ENCODE data around the gene SLC37A4.

The SLC37A4 gene

GRCh38 chr11:119015054-119015611, 15.5 kb downstream of the SLC37A4 start:
- no peaks in the 10 kb centered on the region for H3K27me3 ChIP-seq (ENCODE audit: control insufficient read depth in 1 of 2, insufficient read depth in 2 of 2, low read length in 2 of 2)
- H3K9me3 ChIP-seq (ENCODE audit: low read length): no peaks in the 10 kb centered on the region
- peaks cover 28% of the 10 kb centered on the region for H3K4me1 ChIP-seq (ENCODE audit: insufficient read depth, low read length)
- no peak overlapping the region for H3K4me3 ChIP-seq (ENCODE audit: low read depth in 1 of 2, low read length in 2 of 2)
- no peak overlapping the region for H3K27ac ChIP-seq (ENCODE audit: low read depth, low read length)
- H3K9ac ChIP-seq (ENCODE audit: low read length): no peak overlapping the region
- peaks cover 66% of the 10 kb centered on the region for H3K36me3 ChIP-seq (ENCODE audit: insufficient read depth, low read length)

DNA sequence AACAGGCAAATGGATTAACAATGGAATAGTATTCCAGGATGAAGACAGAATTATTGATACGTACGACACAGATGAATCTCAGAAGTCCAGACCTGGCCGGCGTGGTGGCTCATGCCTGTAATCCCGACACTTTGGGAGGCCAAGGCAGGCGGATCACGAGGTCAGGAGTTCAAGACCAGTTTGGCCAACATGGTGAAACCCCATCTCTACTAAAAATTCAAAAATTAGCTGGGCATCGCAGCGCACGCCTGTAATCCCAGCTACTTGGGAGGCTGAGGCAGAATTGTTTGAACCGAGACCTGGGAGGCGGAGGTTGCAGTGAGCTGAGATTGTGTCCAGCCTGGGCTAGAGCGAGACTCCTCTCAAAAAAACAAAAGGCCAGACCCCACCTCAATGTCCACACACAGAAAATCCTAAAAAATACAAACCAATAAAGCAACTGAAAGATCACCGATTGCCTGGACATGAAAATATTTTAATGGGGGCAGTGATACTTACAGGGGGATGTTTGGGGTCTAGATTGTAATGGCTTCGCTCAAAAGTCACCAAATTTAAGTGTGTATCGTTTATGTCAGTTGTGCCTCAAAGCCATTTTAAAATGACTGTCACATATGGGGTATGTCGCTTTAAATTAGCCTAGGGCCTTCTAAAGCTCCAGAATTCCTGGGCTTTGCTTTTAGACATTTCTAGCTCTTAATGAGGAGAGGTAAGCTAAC, 16.3 kb downstream of the SLC37A4 start:
- H3K9ac ChIP-seq (ENCODE audit: low read length): no peak overlapping the region
- H3K9me3 ChIP-seq (ENCODE audit: low read length): no peaks in the 10 kb centered on the region
- no peak overlapping the region for H3K4me3 ChIP-seq (ENCODE audit: low read depth in 1 of 2, low read length in 2 of 2)
- peaks cover 74% of the 10 kb centered on the region for H3K36me3 ChIP-seq (ENCODE audit: insufficient read depth, low read length)
- no peak overlapping the region for H3K27ac ChIP-seq (ENCODE audit: low read depth, low read length)
- no peaks in the 10 kb centered on the region for H3K27me3 ChIP-seq (ENCODE audit: control insufficient read depth in 1 of 2, insufficient read depth in 2 of 2, low read length in 2 of 2)
- H3K4me1 ChIP-seq (ENCODE audit: insufficient read depth, low read length): peaks cover 20% of the 10 kb centered on the region

DNA sequence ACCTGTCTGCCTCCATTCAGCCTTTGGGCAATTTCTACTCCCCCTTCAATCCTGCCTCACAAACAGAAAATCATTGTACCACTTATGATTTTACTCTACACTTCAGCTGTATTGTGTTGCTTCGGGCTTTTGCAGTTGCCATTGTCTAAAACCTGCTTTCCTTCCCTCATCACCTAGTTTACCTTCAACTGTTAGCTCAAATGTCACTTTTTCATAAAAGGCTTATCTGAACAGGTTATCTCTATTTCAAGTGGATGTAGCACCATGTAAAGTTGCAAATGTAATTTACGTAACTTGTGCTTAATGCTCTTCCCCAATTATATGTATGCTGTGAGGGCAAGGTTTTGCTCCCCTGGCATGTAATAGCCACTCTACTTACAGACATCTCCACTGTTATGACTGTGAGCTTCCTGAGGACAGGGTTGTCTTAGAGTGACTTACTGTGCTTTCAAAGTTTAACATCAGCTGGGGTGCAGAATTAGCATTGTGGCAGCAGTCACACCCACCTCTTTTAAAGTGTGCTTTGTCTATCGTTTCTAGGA, 18.0 kb downstream of the SLC37A4 start:
- Histone ChIP-seq H3K4me3 (ENCODE audit: low read depth in 1 of 2, low read length in 2 of 2) (no peak overlapping the region), H3K27ac (ENCODE audit: low read depth, low read length) (no peak overlapping the region), H3K4me1 (ENCODE audit: insufficient read depth, low read length) (peaks cover 19% of the 10 kb centered on the region), H3K36me3 (ENCODE audit: insufficient read depth, low read length) (peaks cover 76% of the 10 kb centered on the region), H3K9ac (ENCODE audit: low read length) (no peak overlapping the region), H3K27me3 (ENCODE audit: control insufficient read depth in 1 of 2, insufficient read depth in 2 of 2, low read length in 2 of 2) (no peaks in the 10 kb centered on the region), H3K9me3 (ENCODE audit: low read length) (no peaks in the 10 kb centered on the region)

DNA sequence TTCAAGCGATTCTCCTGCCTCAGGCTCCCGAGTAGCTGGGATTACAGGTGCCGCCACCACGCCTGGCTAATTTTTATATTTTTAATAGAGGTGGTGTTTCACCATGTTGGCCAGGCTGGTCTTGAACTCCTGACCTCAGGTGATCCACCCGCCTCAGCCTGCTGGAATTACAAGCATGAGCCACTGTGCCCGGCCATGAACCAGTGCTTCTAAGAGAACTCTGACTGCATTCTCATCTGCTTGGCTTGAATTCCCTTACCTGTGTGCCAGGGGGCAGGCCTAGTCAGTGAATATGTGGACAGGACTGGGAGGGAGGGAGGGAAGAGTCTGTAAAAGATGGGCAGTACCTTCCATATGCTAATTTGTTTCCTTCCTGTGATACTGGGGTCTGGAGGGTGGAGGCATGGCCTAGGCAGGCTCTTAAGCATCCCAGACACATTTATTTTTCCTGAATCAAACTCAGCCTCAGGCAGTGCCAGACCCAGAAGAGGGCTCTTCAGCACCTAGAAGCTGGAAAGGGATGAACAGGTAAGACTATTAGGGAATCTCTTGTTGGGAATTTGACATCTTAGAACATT, 19.1 kb downstream of the SLC37A4 start:
- H3K4me3 ChIP-seq (ENCODE audit: low read depth in 1 of 2, low read length in 2 of 2): no peak overlapping the region
- no peaks in the 10 kb centered on the region for H3K27me3 ChIP-seq (ENCODE audit: control insufficient read depth in 1 of 2, insufficient read depth in 2 of 2, low read length in 2 of 2)
- no peak overlapping the region for H3K27ac ChIP-seq (ENCODE audit: low read depth, low read length)
- H3K9ac ChIP-seq (ENCODE audit: low read length): no peak overlapping the region
- peaks cover 8% of the 10 kb centered on the region for H3K4me1 ChIP-seq (ENCODE audit: insufficient read depth, low read length)
- no peaks in the 10 kb centered on the region for H3K9me3 ChIP-seq (ENCODE audit: low read length)
- peaks cover 80% of the 10 kb centered on the region for H3K36me3 ChIP-seq (ENCODE audit: insufficient read depth, low read length)

DNA sequence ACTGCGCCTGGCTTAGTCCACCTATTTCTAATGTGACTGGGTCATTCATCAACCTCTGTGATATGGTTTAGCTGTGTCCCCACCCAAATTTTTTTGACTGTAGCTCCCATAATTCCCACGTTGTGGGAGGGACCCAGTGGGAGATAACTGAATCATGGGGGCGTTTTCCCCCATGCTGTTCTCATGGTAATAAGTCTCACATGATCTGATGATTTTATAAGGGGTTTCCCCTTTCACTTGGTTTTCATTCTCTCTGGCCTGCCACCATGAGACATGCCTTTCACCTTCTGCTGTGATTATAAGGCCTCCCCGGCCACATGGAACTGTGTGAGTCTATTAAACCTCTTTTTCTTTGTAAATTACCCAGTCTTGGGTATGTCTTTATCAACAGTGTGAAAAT, 24.0 kb downstream of the SLC37A4 start:
- Histone ChIP-seq H3K9ac (ENCODE audit: low read length) (no peak overlapping the region), H3K4me1 (ENCODE audit: insufficient read depth, low read length) (no peaks in the 10 kb centered on the region), H3K27me3 (ENCODE audit: control insufficient read depth in 1 of 2, insufficient read depth in 2 of 2, low read length in 2 of 2) (no peaks in the 10 kb centered on the region), H3K9me3 (ENCODE audit: low read length) (no peaks in the 10 kb centered on the region), H3K4me3 (ENCODE audit: low read depth in 1 of 2, low read length in 2 of 2) (no peak overlapping the region), H3K27ac (ENCODE audit: low read depth, low read length) (no peak overlapping the region), H3K36me3 (ENCODE audit: insufficient read depth, low read length) (peaks cover 44% of the 10 kb centered on the region)

- peaks cover 17% of the 10 kb centered on the region for H3K36me3 ChIP-seq (ENCODE audit: insufficient read depth, low read length)
- H3K9me3 ChIP-seq (ENCODE audit: low read length): no peaks in the 10 kb centered on the region
- no peak overlapping the region for H3K4me3 ChIP-seq (ENCODE audit: low read depth in 1 of 2, low read length in 2 of 2)
- H3K27me3 ChIP-seq (ENCODE audit: control insufficient read depth in 1 of 2, insufficient read depth in 2 of 2, low read length in 2 of 2): no peaks in the 10 kb centered on the region
- no peak overlapping the region for H3K9ac ChIP-seq (ENCODE audit: low read length)
- H3K4me1 ChIP-seq (ENCODE audit: insufficient read depth, low read length): peaks cover 18% of the 10 kb centered on the region
- H3K27ac ChIP-seq (ENCODE audit: low read depth, low read length): no peak overlapping the region
Observed at GRCh38 chr11:119000906-119001305, 29.8 kb downstream of the SLC37A4 start.

- H3K36me3 ChIP-seq (ENCODE audit: insufficient read depth, low read length): peaks cover 17% of the 10 kb centered on the region
- H3K4me3 ChIP-seq (ENCODE audit: low read depth in 1 of 2, low read length in 2 of 2): peak overlapping the region; percentile 75 to 99
- H3K27ac ChIP-seq (ENCODE audit: low read depth, low read length): no peak overlapping the region
- H3K27me3 ChIP-seq (ENCODE audit: control insufficient read depth in 1 of 2, insufficient read depth in 2 of 2, low read length in 2 of 2): no peaks in the 10 kb centered on the region
- peak overlapping the region; percentile 71 for H3K9ac ChIP-seq (ENCODE audit: low read length)
- H3K9me3 ChIP-seq (ENCODE audit: low read length): no peaks in the 10 kb centered on the region
- peaks cover 18% of the 10 kb centered on the region for H3K4me1 ChIP-seq (ENCODE audit: insufficient read depth, low read length)
Observed at GRCh38 chr11:118998822-118999221, 31.9 kb downstream of the SLC37A4 start.

DNA sequence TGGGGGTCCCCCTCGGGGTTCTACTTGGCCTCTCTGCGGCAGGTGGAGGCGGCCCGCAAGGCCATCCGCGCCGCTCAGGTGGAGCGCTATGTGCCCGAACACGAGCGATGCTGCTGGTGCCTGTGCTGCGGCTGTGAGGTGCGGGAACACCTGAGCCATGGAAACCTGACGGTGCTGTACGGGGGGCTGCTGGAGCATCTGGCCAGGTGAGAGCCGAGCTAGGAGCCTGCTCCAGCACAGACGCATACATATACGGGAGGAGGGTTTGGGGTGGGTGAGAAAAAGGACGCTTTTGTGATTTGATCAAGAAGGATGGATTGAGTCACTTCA, 32.3 kb downstream of the SLC37A4 start:
- Histone ChIP-seq H3K27me3 (ENCODE audit: control insufficient read depth in 1 of 2, insufficient read depth in 2 of 2, low read length in 2 of 2) (no peaks in the 10 kb centered on the region), H3K9me3 (ENCODE audit: low read length) (no peaks in the 10 kb centered on the region), H3K27ac (ENCODE audit: low read depth, low read length) (peak overlapping the region; percentile 84), H3K4me1 (ENCODE audit: insufficient read depth, low read length) (peaks cover 18% of the 10 kb centered on the region), H3K4me3 (ENCODE audit: low read depth in 1 of 2, low read length in 2 of 2) (peak overlapping the region; percentile 75 to 99), H3K36me3 (ENCODE audit: insufficient read depth, low read length) (peaks cover 17% of the 10 kb centered on the region), H3K9ac (ENCODE audit: low read length) (peak overlapping the region; percentile 71)

GRCh38 chr11:118997627-118998387, 32.9 kb downstream of the SLC37A4 start, which contains the start of gene CENATAC:
TSS of gene CENATAC (plus strand) at chr11:118998138. CDS start at chr11:118998198, 60 bp downstream.
- peaks cover 12% of the 10 kb centered on the region for H3K36me3 ChIP-seq (ENCODE audit: insufficient read depth, low read length)
- H3K9ac ChIP-seq (ENCODE audit: low read length): peak within 1 kb of the TSS; percentile 71
- H3K9me3 ChIP-seq (ENCODE audit: low read length): no peaks in the 10 kb centered on the region
- H3K4me1 ChIP-seq (ENCODE audit: insufficient read depth, low read length): peaks cover 18% of the 10 kb centered on the region
- H3K27me3 ChIP-seq (ENCODE audit: control insufficient read depth in 1 of 2, insufficient read depth in 2 of 2, low read length in 2 of 2): no peaks in the 10 kb centered on the region
- H3K4me3 ChIP-seq (ENCODE audit: low read depth in 1 of 2, low read length in 2 of 2): peak within 1 kb of the TSS; percentile 75 to 99
- peak within 1 kb of the TSS; percentile 84 for H3K27ac ChIP-seq (ENCODE audit: low read depth, low read length)

DNA sequence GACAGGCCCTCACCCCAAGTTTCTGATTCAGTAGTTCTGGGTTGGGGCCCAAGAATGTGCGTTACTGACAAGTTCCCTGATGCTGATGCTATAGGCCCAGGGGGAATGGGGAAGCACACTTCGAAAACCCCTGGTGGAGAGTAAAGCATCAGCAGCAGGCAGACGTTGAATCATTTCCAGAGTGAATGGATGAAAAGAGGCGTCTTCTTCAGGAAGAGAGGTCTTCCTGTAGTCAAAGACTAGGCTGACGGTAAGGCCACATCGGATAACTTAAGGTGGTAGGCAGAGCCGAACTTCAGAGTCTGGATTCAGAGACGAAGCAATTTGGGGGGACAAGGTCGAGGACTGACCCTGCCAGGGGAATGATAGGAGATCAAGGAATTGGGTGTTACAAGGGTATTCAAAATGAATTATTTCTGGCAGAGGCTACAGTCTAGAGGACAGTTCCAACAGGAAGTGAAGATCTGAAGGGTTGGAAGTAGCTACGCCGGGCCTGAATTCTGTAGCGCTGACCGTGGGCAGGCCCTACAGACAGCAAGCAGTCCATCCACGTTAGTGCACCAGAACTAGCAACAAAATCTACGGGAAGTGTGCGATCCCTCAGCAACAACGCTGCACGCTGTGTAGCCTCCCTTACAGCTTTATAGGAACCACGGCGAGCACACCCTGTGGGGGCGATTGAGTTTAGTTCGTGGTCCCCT, 33.6 kb downstream of the SLC37A4 start:
- Histone ChIP-seq H3K9ac (ENCODE audit: low read length) (peak overlapping the region; percentile 71), H3K36me3 (ENCODE audit: insufficient read depth, low read length) (peaks cover 9% of the 10 kb centered on the region), H3K27ac (ENCODE audit: low read depth, low read length) (peak overlapping the region; percentile 84), H3K4me1 (ENCODE audit: insufficient read depth, low read length) (peaks cover 18% of the 10 kb centered on the region), H3K9me3 (ENCODE audit: low read length) (no peaks in the 10 kb centered on the region), H3K4me3 (ENCODE audit: low read depth in 1 of 2, low read length in 2 of 2) (peak overlapping the region; percentile 75 to 99), H3K27me3 (ENCODE audit: control insufficient read depth in 1 of 2, insufficient read depth in 2 of 2, low read length in 2 of 2) (no peaks in the 10 kb centered on the region)
